Measurements from ENCODE around the gene LTA.

- TF ChIP-seq EZH2 (IDR thresholded peaks at IDR 0.05; ENCODE audit: borderline replicate concordance) (no peak), CTCF (IDR thresholded peaks at IDR 0.05; ENCODE audit: poor library complexity) (no peak), EZH2phosphoT487 (IDR thresholded peaks at IDR 0.05; ENCODE audit: low read depth, severe bottlenecking, unreplicated experiment) (no peak)
These were observed 46.0 kb upstream of the LTA start for GRCh38 chr6:31525932-31526591.
